Germinal center (tissue), 1 donor: Measurements from ENCODE around the gene LRRC23.

Source experiments
- DNase-seq: peaks from one replicate; pipeline ENCODE4 v3.0.0; 2012; ENCODE audit warnings: mixed read lengths, low spot score

LRRC23 gene

DNA sequence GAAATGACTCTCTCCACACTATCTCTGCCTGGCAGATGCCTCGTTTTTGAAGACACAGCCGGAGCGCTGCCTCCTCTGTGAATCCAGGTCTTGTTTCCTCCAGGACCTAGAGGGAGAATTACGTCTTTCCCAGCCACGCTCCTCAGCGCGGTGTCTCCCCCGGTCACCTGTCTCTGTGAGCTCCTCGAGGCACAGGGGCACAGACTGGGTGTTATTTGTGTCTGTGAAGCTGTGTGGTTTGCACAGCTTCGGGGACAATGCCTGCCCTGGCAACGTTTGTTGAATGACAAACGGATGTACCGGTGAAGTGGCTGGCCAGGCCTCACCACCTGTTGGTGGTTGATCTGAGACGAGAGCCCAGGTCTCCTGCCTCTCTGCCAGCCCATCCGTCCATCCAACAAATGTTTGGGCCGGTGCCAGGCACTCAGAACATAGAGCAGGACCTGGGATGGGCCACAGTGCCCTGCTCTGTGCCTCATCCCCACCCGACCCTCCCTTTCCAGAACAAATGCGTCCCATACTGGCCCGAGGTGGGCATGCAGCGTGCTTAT lies 52.6 kb downstream of the LRRC23 start:
- DNase-seq = no peak

DNA sequence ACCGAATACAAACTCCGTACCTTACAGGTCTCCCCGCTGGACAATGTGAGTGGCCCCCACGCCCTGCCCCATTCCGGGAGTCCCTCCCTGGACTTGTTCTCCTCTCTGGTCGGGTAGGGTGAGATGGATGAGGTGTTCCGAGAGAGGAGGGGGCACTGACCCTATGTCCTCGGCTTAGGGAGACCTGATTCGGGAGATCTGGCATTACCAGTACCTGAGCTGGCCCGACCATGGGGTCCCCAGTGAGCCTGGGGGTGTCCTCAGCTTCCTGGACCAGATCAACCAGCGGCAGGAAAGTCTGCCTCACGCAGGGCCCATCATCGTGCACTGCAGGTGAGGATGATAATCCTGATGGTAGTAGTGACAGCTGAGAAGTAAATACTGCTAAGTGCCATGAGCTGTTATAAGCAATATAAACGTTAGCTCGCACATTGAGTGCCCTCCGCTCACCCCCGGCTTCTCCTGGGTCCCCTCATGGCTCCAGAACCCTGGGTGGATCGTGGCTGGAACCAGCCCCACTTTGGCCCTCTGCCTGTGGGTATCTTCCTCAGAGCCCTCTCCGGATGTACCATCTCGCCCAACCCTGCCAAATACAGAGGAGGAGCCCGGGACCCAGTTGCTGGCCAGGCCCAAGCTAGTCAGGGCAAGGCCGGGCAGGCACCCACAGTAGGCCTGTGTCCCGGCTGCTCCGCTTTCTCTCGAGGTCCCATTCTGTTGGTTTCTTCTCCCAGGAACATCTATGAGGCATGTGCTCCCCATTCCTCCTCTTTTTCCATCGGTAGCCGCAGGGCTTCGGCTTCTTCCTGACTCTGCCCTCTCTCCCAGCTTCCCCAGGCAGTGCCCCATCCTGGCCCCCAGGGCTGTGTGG lies 53.4 kb downstream of the LRRC23 start:
- DNase-seq = no peak

GRCh38 chr12:6958609-6959057 lies 54.0 kb downstream of the LRRC23 start:
- no peak for DNase-seq

DNA sequence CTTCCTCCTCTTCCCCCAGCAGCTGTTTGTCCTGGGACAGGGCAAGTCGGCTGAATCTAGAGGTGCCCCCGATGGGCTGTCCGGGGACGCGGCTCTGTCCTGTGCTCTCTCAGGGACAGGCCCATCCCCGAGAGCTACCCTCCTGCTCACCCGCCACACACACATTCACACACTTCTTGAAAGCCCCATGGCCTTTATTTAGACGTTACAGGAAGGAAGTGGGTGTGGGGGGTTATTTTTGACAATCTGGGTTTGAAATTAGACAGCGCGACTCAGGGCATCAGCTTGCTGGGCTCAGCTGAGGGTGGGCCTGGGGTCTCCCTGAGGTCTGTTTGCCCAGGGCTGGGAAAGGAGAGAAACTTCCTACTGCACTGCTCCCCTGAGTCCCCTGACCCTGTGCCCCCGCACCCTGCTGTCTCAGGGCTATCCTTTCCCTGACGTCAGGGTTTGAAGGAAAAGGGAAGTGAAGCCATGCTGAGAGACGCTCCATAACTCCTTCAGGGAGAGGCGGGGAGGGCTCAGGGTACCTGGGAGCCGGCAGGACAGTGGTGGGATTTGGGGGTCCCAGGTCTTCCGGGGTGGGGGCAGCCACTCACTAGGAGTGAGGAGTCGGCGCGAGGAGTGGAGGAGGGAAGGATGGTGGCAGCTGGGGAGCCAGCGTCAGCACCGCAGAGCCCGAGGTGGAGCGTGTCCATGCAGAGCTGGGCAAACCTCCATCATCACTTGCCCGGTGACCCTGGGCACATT lies 54.6 kb downstream of the LRRC23 start:
- DNase-seq = peak; percentile 69

- DNase-seq = no peak
Observed at GRCh38 chr12:6959805-6960592, 55.4 kb downstream of the LRRC23 start.

- DNase-seq = no peak
Observed at GRCh38 chr12:6960593-6961277, 56.1 kb downstream of the LRRC23 start.

- DNase-seq = no peak
Observed at GRCh38 chr12:6961278-6961694, 56.7 kb downstream of the LRRC23 start.

- no peak for DNase-seq
Observed at GRCh38 chr12:6961695-6962284, 57.2 kb downstream of the LRRC23 start.

DNA sequence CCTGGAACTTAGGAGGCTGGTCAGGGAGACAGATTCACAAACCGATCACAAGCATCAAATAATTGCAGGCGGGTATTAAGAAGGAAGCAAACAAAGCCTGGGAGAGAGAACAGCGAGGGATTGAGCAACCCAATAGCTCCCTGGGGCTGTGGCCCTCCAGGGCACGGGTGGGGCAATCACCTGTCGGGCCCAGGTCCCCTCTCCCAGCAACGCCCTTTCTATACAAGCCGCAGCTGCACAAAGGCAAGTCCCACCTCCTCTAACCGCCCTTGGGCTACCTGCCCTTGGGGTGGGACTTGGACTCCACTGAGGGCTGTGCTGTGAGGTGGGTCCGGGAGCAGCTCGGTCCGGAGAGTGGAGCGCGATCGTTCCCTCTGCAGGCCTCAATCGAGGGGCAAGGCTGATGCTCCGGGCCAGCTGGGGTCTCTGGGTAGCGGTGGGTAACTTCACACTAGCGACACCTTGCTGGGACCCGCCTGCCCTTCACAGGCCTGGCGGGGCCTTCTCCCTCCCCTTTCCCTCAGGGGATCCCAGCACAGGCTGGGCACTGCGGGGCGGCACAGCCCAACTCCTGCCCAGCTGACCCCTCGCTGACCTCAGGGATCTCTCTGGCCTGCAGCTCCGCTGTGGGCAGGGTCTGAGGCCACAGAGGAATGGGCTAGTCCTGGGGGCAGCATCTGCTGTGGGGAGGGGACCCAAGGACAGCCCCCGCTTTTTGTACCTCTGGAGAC lies 57.8 kb downstream of the LRRC23 start:
- DNase-seq = no peak

GRCh38 chr12:6963016-6963731 lies 58.6 kb downstream of the LRRC23 start:
- no peak for DNase-seq
